DOHH2 (cell line): Measurements from ENCODE around the gene ALPI.
A peak's percentile ranks its signal among the peaks of the same experiment; 100 is the strongest.

Experiments used
- H3F3A ChIP-seq: fragments of 200-600 bp; sonication (generic), shearing (Covaris generic); 2 replicates; pipeline ENCODE4 v1.6.0; 2016; ENCODE audit warnings: antibody characterized with exemption, mild to moderate bottlenecking; ENCODE audit not compliant: control insufficient read depth, insufficient read depth
- H3K27ac ChIP-seq: fragments of 200-600 bp; sonication (generic); 2 replicates; pipeline ENCODE4 v1.5.1; 2014; ENCODE audit warnings: low read depth, mild to moderate bottlenecking, low read length, moderate library complexity
- H3K27me3 ChIP-seq: fragments of 200-600 bp; sonication (generic); 2 replicates; pipeline ENCODE4 v1.6.1; 2014; ENCODE audit warnings: mild to moderate bottlenecking, low read length, mixed read lengths; ENCODE audit not compliant: control insufficient read depth
- H3K36me3 ChIP-seq: fragments of 200-600 bp; sonication (generic); 2 replicates; pipeline ENCODE4 v1.6.1; 2014; ENCODE audit warnings: mild to moderate bottlenecking, low read length, moderate library complexity, mixed read lengths; ENCODE audit not compliant: control insufficient read depth
- H3K4me1 ChIP-seq: fragments of 200-600 bp; sonication (generic); 2 replicates; pipeline ENCODE4 v1.6.1; 2014; ENCODE audit warnings: mild to moderate bottlenecking, low read length, mixed read lengths; ENCODE audit not compliant: control insufficient read depth
- H3K4me2 ChIP-seq: fragments of 200-600 bp; sonication (generic); 2 replicates; pipeline ENCODE4 v1.6.0; 2014; ENCODE audit warnings: mild to moderate bottlenecking, low read length, moderate library complexity
- H3K4me3 ChIP-seq: fragments of 200-600 bp; sonication (generic); 2 replicates; pipeline ENCODE4 v1.5.1; 2014; ENCODE audit warnings: mild to moderate bottlenecking, low read length, mixed read lengths
- H3K79me2 ChIP-seq: fragments of 200-600 bp; sonication (generic); 2 replicates; pipeline ENCODE4 v1.6.1; 2014; ENCODE audit warnings: mild to moderate bottlenecking, low read length, mixed read lengths; ENCODE audit not compliant: control insufficient read depth
- H3K9me2 ChIP-seq: fragments of 200-600 bp; sonication (generic); replicated peaks from 2 replicates; pipeline ENCODE4 v1.6.1; 2014; ENCODE audit warnings: mild to moderate bottlenecking, low read length, mixed read lengths; ENCODE audit not compliant: control insufficient read depth
- H3K9me3 ChIP-seq: fragments of 200-600 bp; sonication (generic); 2 replicates; pipeline ENCODE4 v1.6.1; 2014; ENCODE audit warnings: antibody characterized with exemption, low read length, mixed read lengths; ENCODE audit not compliant: control insufficient read depth, insufficient read depth
- H4K20me1 ChIP-seq: fragments of 200-600 bp; sonication (generic); 2 replicates; pipeline ENCODE4 v1.6.0; 2014; ENCODE audit warnings: low read depth, mild to moderate bottlenecking, antibody characterized with exemption, low read length, moderate library complexity; ENCODE audit not compliant: control insufficient read depth, insufficient read depth
- EZH2phosphoT487 ChIP-seq: fragments of 200-600 bp; sonication (generic); IDR thresholded peaks from 2 replicates; pipeline ENCODE4 v1.6.1; 2017; ENCODE audit warnings: borderline replicate concordance, mild to moderate bottlenecking, antibody characterized with exemption, low read length, moderate library complexity, mixed read lengths
- TF ChIP-seq, protein P1 (sequence below): fragments of 200-600 bp; sonication (generic); IDR thresholded peaks from one replicate; pipeline ENCODE4 v1.5.1; 2014; ENCODE audit warnings: antibody characterized with exemption, mild to moderate bottlenecking, low read depth, low read length; ENCODE audit not compliant: poor library complexity, severe bottlenecking

ALPI gene

DNA sequence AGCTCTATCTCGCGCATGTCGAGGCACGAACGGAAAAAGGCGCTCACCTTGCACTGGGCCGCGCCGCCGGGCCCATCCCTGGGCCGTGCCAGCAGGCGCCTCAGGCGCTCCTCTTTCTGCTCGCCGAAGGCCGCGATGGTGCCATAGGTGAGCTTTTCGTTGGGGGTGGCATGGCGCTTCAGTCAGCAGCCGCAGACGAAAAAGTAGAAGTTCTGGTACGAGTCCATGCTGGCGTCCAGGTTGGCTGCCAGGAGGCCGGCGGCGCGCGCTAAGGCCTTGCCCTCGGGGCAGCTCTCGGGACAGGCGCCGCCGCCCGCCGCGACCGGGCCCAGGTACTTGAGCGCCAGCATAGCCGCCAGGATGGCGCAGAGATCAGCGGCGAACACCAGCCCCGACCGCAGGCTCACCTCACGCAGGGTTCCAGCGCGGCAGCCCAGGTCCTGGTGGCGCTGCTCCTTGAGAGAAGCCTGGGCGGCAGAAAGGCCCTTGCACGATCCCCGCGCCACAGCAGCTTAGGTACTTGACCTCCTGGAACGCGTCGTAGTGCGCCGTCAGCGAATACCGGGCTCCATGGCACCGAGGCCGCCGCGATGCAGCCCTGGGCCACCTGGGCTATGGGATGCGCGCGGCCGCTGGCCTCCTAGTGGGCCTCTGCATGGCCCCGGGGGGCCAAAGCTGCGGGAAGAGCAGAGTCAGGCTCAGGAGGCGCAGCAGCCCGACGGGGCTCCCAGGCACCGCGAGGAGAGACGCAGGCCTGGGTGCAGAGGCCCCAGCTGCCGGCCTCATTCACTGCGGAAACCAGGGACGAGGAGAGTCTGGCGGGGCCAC is 36.5 kb upstream of the ALPI start:
- H4K20me1 ChIP-seq = no peaks in the 10 kb centered on the region
- TF ChIP-seq, protein P1, sequence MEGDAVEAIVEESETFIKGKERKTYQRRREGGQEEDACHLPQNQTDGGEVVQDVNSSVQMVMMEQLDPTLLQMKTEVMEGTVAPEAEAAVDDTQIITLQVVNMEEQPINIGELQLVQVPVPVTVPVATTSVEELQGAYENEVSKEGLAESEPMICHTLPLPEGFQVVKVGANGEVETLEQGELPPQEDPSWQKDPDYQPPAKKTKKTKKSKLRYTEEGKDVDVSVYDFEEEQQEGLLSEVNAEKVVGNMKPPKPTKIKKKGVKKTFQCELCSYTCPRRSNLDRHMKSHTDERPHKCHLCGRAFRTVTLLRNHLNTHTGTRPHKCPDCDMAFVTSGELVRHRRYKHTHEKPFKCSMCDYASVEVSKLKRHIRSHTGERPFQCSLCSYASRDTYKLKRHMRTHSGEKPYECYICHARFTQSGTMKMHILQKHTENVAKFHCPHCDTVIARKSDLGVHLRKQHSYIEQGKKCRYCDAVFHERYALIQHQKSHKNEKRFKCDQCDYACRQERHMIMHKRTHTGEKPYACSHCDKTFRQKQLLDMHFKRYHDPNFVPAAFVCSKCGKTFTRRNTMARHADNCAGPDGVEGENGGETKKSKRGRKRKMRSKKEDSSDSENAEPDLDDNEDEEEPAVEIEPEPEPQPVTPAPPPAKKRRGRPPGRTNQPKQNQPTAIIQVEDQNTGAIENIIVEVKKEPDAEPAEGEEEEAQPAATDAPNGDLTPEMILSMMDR = no peak
- peaks cover 17% of the 10 kb centered on the region for H3K4me1 ChIP-seq
- H3K36me3 ChIP-seq = no peaks in the 10 kb centered on the region
- H3K4me3 ChIP-seq = no peak overlapping the region
- no peaks in the 10 kb centered on the region for H3K9me3 ChIP-seq
- no peak overlapping the region for H3K4me2 ChIP-seq
- no peaks in the 10 kb centered on the region for H3K9me2 ChIP-seq
- H3K27me3 ChIP-seq = peaks cover 10% of the 10 kb centered on the region
- H3F3A ChIP-seq = no peaks in the 10 kb centered on the region
- H3K27ac ChIP-seq = no peak overlapping the region
- no peaks in the 10 kb centered on the region for H3K79me2 ChIP-seq

DNA sequence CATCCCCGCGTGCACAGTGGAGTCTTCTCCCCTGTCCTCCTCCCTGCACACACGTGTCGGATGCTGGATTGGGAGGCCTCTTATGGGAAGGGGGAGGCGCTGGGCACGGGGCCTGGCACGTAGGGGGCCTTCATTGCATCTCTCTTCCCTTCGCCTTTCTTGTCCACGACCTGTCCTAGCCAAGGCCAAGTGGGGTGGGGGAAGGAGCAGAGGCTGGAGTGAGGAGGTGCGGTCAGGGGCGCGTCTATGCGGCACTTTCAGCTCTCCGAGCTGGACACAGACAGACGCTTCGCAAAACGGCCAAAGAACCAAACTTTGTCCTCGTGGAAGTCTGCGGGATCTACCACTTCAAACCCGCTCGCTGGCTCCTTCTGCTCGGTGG is 35.9 kb upstream of the ALPI start:
- Histone ChIP-seq H3K4me1 (peaks cover 17% of the 10 kb centered on the region), H3F3A (no peaks in the 10 kb centered on the region), H3K4me3 (peak overlapping the region; percentile 30; the same call in 1 of the 2 replicates), H3K4me2 (peak overlapping the region; percentile 47), H3K79me2 (no peaks in the 10 kb centered on the region), H3K27ac (no peak overlapping the region), H3K36me3 (no peaks in the 10 kb centered on the region), H4K20me1 (no peaks in the 10 kb centered on the region), H3K9me3 (no peaks in the 10 kb centered on the region), H3K9me2 (no peaks in the 10 kb centered on the region), H3K27me3 (peaks cover 7% of the 10 kb centered on the region)
- TF ChIP-seq, protein P1 = no peak
- no peak for TF ChIP-seq EZH2phosphoT487

DNA sequence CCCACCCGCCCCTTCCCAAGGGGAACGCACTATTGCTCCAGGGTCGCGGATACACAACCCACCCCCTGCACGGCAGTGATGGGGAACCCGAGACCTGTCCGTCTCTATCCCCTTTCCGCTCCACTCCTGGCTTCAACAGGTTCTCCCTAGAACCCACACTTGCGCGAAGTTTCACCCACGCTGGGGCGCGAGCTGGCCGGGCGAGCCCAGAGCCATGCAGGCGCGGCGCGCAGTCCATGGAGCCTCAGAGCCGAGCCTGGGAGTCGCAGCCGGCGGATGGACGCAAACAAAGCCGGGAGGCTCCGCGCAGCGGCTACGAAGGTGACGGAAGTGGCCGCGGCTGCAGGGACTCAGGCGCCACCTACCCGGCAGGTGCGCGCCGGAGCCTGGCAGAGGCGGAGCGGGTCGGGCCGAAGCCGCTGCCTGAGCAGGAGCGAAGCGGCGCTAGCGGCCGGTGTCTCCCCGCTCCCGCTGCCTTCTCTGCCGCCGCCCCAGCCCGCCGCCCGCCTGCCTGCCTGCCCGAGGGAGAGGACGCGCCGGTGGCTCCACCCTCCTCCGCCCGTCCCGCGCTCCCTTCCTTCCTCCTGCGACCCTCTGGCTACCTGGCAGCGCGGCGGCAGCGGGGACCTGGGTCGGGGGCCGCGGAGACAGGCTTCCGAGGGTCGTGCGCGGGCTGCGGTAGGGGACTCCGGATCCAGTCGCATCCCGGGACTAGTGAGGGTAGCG is 35.3 kb upstream of the ALPI start:
- Histone ChIP-seq H3F3A (no peaks in the 10 kb centered on the region), H3K9me3 (no peaks in the 10 kb centered on the region), H3K36me3 (no peaks in the 10 kb centered on the region), H3K4me3 (peak overlapping the region; percentile 30; the same call in 1 of the 2 replicates), H3K4me2 (peak overlapping the region; percentile 47), H3K4me1 (peaks cover 17% of the 10 kb centered on the region), H3K9me2 (no peaks in the 10 kb centered on the region), H3K27ac (no peak overlapping the region), H3K79me2 (no peaks in the 10 kb centered on the region), H4K20me1 (no peaks in the 10 kb centered on the region), H3K27me3 (peaks cover 6% of the 10 kb centered on the region)
- TF ChIP-seq, protein P1 = no peak
- TF ChIP-seq EZH2phosphoT487 = no peak
